Neural crest cell (in vitro differentiated cells): ENCODE data around the gene PDZD7. TPM values are rescaled to one million over a fixed set of nuclear protein-coding genes. Genes with fewer than 3 reads are reported as not detected.

Experiments
- DNase-seq: peaks from one replicate; pipeline ENCODE4 v3.0.0; 2021; ENCODE audit warnings: low read depth, mixed read lengths, low spot score
- H3K27ac Mint-ChIP-seq: one replicate; pipeline ENCODE4 v1.8.0; 2021; ENCODE audit warnings: mild to moderate bottlenecking, mixed read lengths; ENCODE audit not compliant: unreplicated experiment
- H3K27me3 Mint-ChIP-seq: 2 replicates; pipeline ENCODE4 v1.8.0; 2021; ENCODE audit warnings: low read depth, mild to moderate bottlenecking, mixed read lengths
- H3K36me3 Mint-ChIP-seq: 2 replicates; pipeline ENCODE4 v1.8.0; 2021; ENCODE audit warnings: low read depth, mild to moderate bottlenecking, mixed read lengths
- H3K4me1 Mint-ChIP-seq: 2 replicates; pipeline ENCODE4 v1.8.0; 2021; ENCODE audit warnings: mixed read lengths
- H3K4me3 Mint-ChIP-seq: one replicate; pipeline ENCODE4 v1.8.0; 2021; ENCODE audit warnings: mild to moderate bottlenecking, mixed read lengths
- H3K9me3 Mint-ChIP-seq: 2 replicates; pipeline ENCODE4 v1.8.0; 2021; ENCODE audit warnings: mixed read lengths
- CTCF ChIP-seq: fragments of 200-600 bp; sonication (generic); conservative IDR thresholded peaks from 2 replicates; pipeline ENCODE4 v1.5.0; 2021; ENCODE audit warnings: antibody characterized with exemption, mild to moderate bottlenecking
- total RNA-seq: library from RNA; stranded (reverse); gene quantifications from 2 replicates; pipeline ENCODE4 v1.2.1, GENCODE V29; 2021

PDZD7 gene
- total RNA-seq, 1 donor from 2014 or later, result 0.68 TPM

GRCh38 chr10:101042118-101042517 lies 11.2 kb upstream of the PDZD7 start:
- H3K4me3 Mint-ChIP-seq, result peak overlapping the region; percentile 95
- H3K36me3 Mint-ChIP-seq, result peaks cover 3% of the 10 kb centered on the region
- no peaks in the 10 kb centered on the region for H3K9me3 Mint-ChIP-seq
- no peak overlapping the region for H3K27ac Mint-ChIP-seq
- TF ChIP-seq CTCF, result no peak
- H3K4me1 Mint-ChIP-seq, result peaks cover 66% of the 10 kb centered on the region
- peaks cover 42% of the 10 kb centered on the region for H3K27me3 Mint-ChIP-seq
- DNase-seq, result no peak

DNA sequence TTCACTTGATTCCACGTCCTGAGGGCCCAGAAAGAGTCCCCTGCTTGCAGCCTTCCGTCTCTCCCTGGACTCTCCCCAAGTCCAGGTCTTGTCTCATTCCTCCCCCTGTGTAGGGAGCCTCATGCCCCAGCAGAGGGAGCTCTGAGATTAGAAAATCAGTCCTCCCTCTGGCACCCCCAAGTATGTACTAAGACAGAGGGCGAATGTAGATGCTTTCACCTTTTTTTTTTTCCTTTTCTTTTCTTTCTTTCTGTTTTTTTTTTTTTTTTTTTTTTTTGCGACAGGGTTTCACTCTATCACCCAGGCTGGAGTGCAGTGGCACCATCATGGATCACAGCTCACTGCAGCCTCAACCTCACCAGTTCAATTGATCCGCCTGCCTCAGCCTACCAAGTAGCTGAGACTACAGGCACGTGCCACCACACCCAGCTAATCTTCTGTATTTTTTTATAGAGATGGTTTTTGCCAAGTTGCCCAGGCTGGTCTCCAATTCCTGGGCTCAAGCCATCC lies 10.4 kb upstream of the PDZD7 start:
- DNase-seq, result peak; percentile 71
- TF ChIP-seq CTCF, result peak; percentile 89
- peak overlapping the region; percentile 54 for H3K27ac Mint-ChIP-seq
- H3K27me3 Mint-ChIP-seq, result peaks cover 40% of the 10 kb centered on the region
- peak overlapping the region; percentile 71 for H3K4me3 Mint-ChIP-seq
- H3K9me3 Mint-ChIP-seq, result no peaks in the 10 kb centered on the region
- H3K4me1 Mint-ChIP-seq, result peaks cover 58% of the 10 kb centered on the region
- no peaks in the 10 kb centered on the region for H3K36me3 Mint-ChIP-seq

- Mint-ChIP-seq H3K4me3 (peak overlapping the region; percentile 71), H3K27me3 (peaks cover 40% of the 10 kb centered on the region), H3K9me3 (no peaks in the 10 kb centered on the region), H3K36me3 (no peaks in the 10 kb centered on the region), H3K4me1 (peaks cover 55% of the 10 kb centered on the region), H3K27ac (peak overlapping the region; percentile 54)
- DNase-seq, result no peak
- no peak for TF ChIP-seq CTCF
Measured at GRCh38 chr10:101040851-101041250, 9.9 kb upstream of the PDZD7 start.

- Mint-ChIP-seq H3K4me3 (peak overlapping the region; percentile 66), H3K36me3 (no peaks in the 10 kb centered on the region), H3K4me1 (peaks cover 55% of the 10 kb centered on the region), H3K9me3 (no peaks in the 10 kb centered on the region), H3K27ac (no peak overlapping the region), H3K27me3 (peaks cover 39% of the 10 kb centered on the region)
- no peak for TF ChIP-seq CTCF
- DNase-seq, result no peak
Measured at GRCh38 chr10:101040061-101040460, 9.1 kb upstream of the PDZD7 start.

GRCh38 chr10:101038484-101038883 lies 7.6 kb upstream of the PDZD7 start:
- H3K27ac Mint-ChIP-seq, result no peak overlapping the region
- H3K27me3 Mint-ChIP-seq, result peaks cover 47% of the 10 kb centered on the region
- H3K36me3 Mint-ChIP-seq, result no peaks in the 10 kb centered on the region
- no peak for DNase-seq
- H3K4me3 Mint-ChIP-seq, result no peak overlapping the region
- no peak for TF ChIP-seq CTCF
- H3K4me1 Mint-ChIP-seq, result peaks cover 51% of the 10 kb centered on the region
- no peaks in the 10 kb centered on the region for H3K9me3 Mint-ChIP-seq

- no peak for DNase-seq
- no peaks in the 10 kb centered on the region for H3K9me3 Mint-ChIP-seq
- H3K4me1 Mint-ChIP-seq, result peaks cover 41% of the 10 kb centered on the region
- TF ChIP-seq CTCF, result no peak
- H3K27ac Mint-ChIP-seq, result no peak overlapping the region
- H3K36me3 Mint-ChIP-seq, result no peaks in the 10 kb centered on the region
- peaks cover 61% of the 10 kb centered on the region for H3K27me3 Mint-ChIP-seq
- H3K4me3 Mint-ChIP-seq, result no peak overlapping the region
Measured at GRCh38 chr10:101036726-101037125, 5.8 kb upstream of the PDZD7 start.
